Endothelial cell of umbilical vein (primary cell): Measurements from ENCODE around the gene ARHGEF39.

Experiments
- CTCF ChIP-seq, 2 donors: IDR thresholded peaks; 1 replicate in 1 of 2; 2 replicates in 1 of 2; pipeline ENCODE4 v1.5.1; 2011; ENCODE audit warnings: low read length in 2 of 2, mild to moderate bottlenecking in 2 of 2, moderate library complexity in 2 of 2, control low read depth in 1 of 2, inconsistent platforms in 1 of 2, low read depth in 1 of 2; ENCODE audit not compliant: insufficient read depth in 1 of 2; ENCODE audit errors: extremely low read depth in 1 of 2
- POLR2A ChIP-seq: IDR thresholded peaks from 2 replicates; pipeline ENCODE4 v1.6.1; 2012; ENCODE audit warnings: low read depth, mild to moderate bottlenecking, control low read depth, low read length

GRCh38 chr9:35656348-35656747 is 8.6 kb downstream of the ARHGEF39 start:
- TF ChIP-seq CTCF (IDR thresholded peaks at IDR 0.05; ENCODE audit: extremely low read depth in 1 of 2, insufficient read depth in 1 of 2, low read depth in 1 of 2, low read length in 2 of 2) (no peak), POLR2A (no peak)
